NCI-H1048 (cell line): ENCODE data around the gene OR52W1.
"Not testable (repeated sequence)": the region's sequence is repeated elsewhere in the genome, so short reads cannot be mapped to it uniquely, and the experiment has no call there.

ENCODE experiments used
- DNase-seq: peaks from one replicate; lab custom pipeline; 2025; lab: John Stamatoyannopoulos, UW

The OR52W1 gene

GRCh38 chr11:6217722-6218121 lies 18.7 kb downstream of the OR52W1 start:
- DNase-seq, result no peak

- no peak for DNase-seq
Observed at GRCh38 chr11:6219359-6219758, 20.3 kb downstream of the OR52W1 start.

- DNase-seq, result no peak
Observed at GRCh38 chr11:6223854-6224253, 24.8 kb downstream of the OR52W1 start.

GRCh38 chr11:6224421-6224820 lies 25.4 kb downstream of the OR52W1 start:
- DNase-seq, result no peak

- no peak for DNase-seq
Observed at GRCh38 chr11:6225024-6225423, 26.0 kb downstream of the OR52W1 start.

- no peak for DNase-seq
Observed at GRCh38 chr11:6225896-6226295, 26.9 kb downstream of the OR52W1 start.

- DNase-seq, result no peak
Observed at GRCh38 chr11:6228520-6228919, 29.5 kb downstream of the OR52W1 start.

GRCh38 chr11:6229911-6230310 lies 30.9 kb downstream of the OR52W1 start:
- no peak for DNase-seq

GRCh38 chr11:6232899-6233298 lies 33.9 kb downstream of the OR52W1 start:
- no peak for DNase-seq

GRCh38 chr11:6233984-6234386 lies 35.0 kb downstream of the OR52W1 start:
- no peak for DNase-seq

- peak; percentile 99 for DNase-seq
Observed at GRCh38 chr11:6234387-6235107, 35.5 kb downstream of the OR52W1 start, which contains the start of gene FHIP1B. Gene FHIP1B, minus strand, starts transcription at chr11:6234636. Its CDS starts 10,120 bp downstream, at chr11:6224516.

- no peak for DNase-seq
Observed at GRCh38 chr11:6237266-6237665, 38.2 kb downstream of the OR52W1 start.

GRCh38 chr11:6237761-6238302 lies 38.8 kb downstream of the OR52W1 start:
- DNase-seq, result no peak

GRCh38 chr11:6238902-6239301 lies 39.9 kb downstream of the OR52W1 start, which contains the start of gene CNGA4:
Gene CNGA4, plus strand, starts transcription at chr11:6239089. Its CDS starts 118 bp downstream, at chr11:6239207.
- DNase-seq, result no peak

GRCh38 chr11:6240139-6240538 lies 41.1 kb downstream of the OR52W1 start:
- DNase-seq, result no peak

- no peak for DNase-seq
Observed at GRCh38 chr11:6240781-6241180, 41.8 kb downstream of the OR52W1 start.

- no peak for DNase-seq
Observed at GRCh38 chr11:6241316-6241715, 42.3 kb downstream of the OR52W1 start.

- no peak for DNase-seq
Observed at GRCh38 chr11:6245536-6245935, 46.5 kb downstream of the OR52W1 start.

GRCh38 chr11:6248248-6248647 lies 49.2 kb downstream of the OR52W1 start:
- no peak for DNase-seq

- not testable (repeated sequence) for DNase-seq
Observed at GRCh38 chr11:6248897-6249296, 49.9 kb downstream of the OR52W1 start.
